HepG2 (cell line): ENCODE results near the gene GABBR2. TPM values are rescaled to one million over a fixed set of nuclear protein-coding genes. Genes with fewer than 3 reads are reported as not detected.

Experiments
- ATAC-seq: fragments of 200-7000 bp; cut with Tn5 transposase; 3 replicates; pipeline ENCODE4 v1.9.1; 2020; ENCODE audit warnings: mild to moderate bottlenecking, moderate library complexity
- BruUV-seq: library from RNA; stranded (reverse); fragments of 400-500 nt; replicated peaks from 2 replicates; lab custom pipeline; 2021; lab: Mats Ljungman, UMichigan
- CTCF ChIA-PET: fragments of 300-600 bp; formaldehyde crosslinking; extraction: SDS; loops from one replicate; lab custom pipeline; 2021; ENCODE audit warnings: low total read pairs, inconsistent platforms, low intra/inter-chr PET ratio; lab: Yijun Ruan, JAX
- POLR2A ChIA-PET: fragments of 350-600 bp; sonication (Branson Sonifier 250); formaldehyde crosslinking; loops from one replicate; lab custom pipeline; 2020; ENCODE audit warnings: antibody characterized with exemption, inconsistent platforms; lab: Yijun Ruan, JAX
- DNase-seq: peaks from one replicate; pipeline ENCODE4 v3.0.0-alpha.2; 2015; ENCODE audit warnings: low spot score
- FAIRE-seq: peaks from 3 replicates; lab custom pipeline; 2011; peaks lifted over from hg19 to GRCh38; lab: Jason Lieb, UNC
- H2AFZ ChIP-seq: one replicate; pipeline ENCODE4 v1.6.1; 2011; ENCODE audit warnings: low read length, inconsistent platforms
- H3K27ac ChIP-seq: fragments of 300-600 bp; 3 replicates; pipeline ENCODE4 v1.8.0; 2011; ENCODE audit warnings: mixed run types, mild to moderate bottlenecking, mixed read lengths, low read length, inconsistent platforms; ENCODE audit not compliant: insufficient read depth; ENCODE audit errors: extremely low read length
- H3K27me3 ChIP-seq, 2 experiments: fragments of 200-600 bp in 1 of 2; 2 replicates in 1 of 2; 3 replicates in 1 of 2; pipeline versions ENCODE4 v1.6.0 to v1.8.0; 2011; ENCODE audit warnings: low read length in 2 of 2, mild to moderate bottlenecking in 2 of 2, moderate library complexity in 2 of 2, inconsistent platforms in 1 of 2; ENCODE audit not compliant: insufficient read depth in 2 of 2, control insufficient read depth in 1 of 2
- H3K36me3 ChIP-seq, 2 experiments: fragments of 200-600 bp in 1 of 2; replicated peaks in 1 of 2; 2 replicates in 1 of 2; 3 replicates in 1 of 2; pipeline versions ENCODE4 v1.5.1 to v1.8.0; 2011; ENCODE audit warnings: low read length in 2 of 2, inconsistent platforms in 1 of 2; ENCODE audit not compliant: insufficient read depth in 2 of 2, control insufficient read depth in 1 of 2
- H3K4me1 ChIP-seq: 2 replicates; pipeline ENCODE4 v1.5.1; 2012; ENCODE audit warnings: low read length, inconsistent platforms; ENCODE audit not compliant: insufficient read depth
- H3K4me2 ChIP-seq: 2 replicates; pipeline ENCODE4 v1.6.0; 2011; ENCODE audit warnings: low read depth, low read length, inconsistent platforms
- H3K4me3 ChIP-seq, 3 experiments: fragments of 200-600 bp in 1 of 3; sonication (generic), shearing (Covaris generic) in 1 of 3; replicated peaks in 1 of 3; 2 replicates each; pipeline ENCODE4 v1.5.1; 2011 to 2016; ENCODE audit warnings: low read length in 3 of 3, inconsistent platforms in 2 of 3, low read depth in 2 of 3, mild to moderate bottlenecking in 2 of 3, control low read depth in 1 of 3, mixed read lengths in 1 of 3; ENCODE audit not compliant: insufficient read depth in 1 of 3
- H3K79me2 ChIP-seq: one replicate; pipeline ENCODE4 v1.6.1; 2011; ENCODE audit warnings: low read length, inconsistent platforms; ENCODE audit not compliant: insufficient read depth
- H3K9ac ChIP-seq: 2 replicates; pipeline ENCODE4 v1.6.0; 2011; ENCODE audit warnings: mild to moderate bottlenecking, low read depth, low read length, inconsistent platforms; ENCODE audit not compliant: insufficient read depth
- H3K9me3 ChIP-seq: 2 replicates; pipeline ENCODE4 v1.5.1; 2012; ENCODE audit warnings: mild to moderate bottlenecking, low read length
- H4K20me1 ChIP-seq: 2 replicates; pipeline ENCODE4 v1.6.0; 2011; ENCODE audit warnings: inconsistent platforms, mild to moderate bottlenecking, low read length, moderate library complexity; ENCODE audit not compliant: insufficient read depth
- ARID5B ChIP-seq: IDR thresholded peaks from 2 replicates; pipeline ENCODE4 v1.4.0; 2020; ENCODE audit warnings: mild to moderate bottlenecking, missing genetic modification reagents
- EEA1 ChIP-seq: sonication (generic); formaldehyde crosslinking; IDR thresholded peaks from 2 replicates; pipeline ENCODE4 v1.5.1; 2020; ENCODE audit warnings: mild to moderate bottlenecking, missing genetic modification reagents, borderline replicate concordance
- GATAD1 ChIP-seq: IDR thresholded peaks from 2 replicates; pipeline ENCODE4 v1.6.1; 2016; ENCODE audit warnings: missing genetic modification reagents, missing compliant biosample characterization
- RBM22 ChIP-seq: fragments of 200-400 bp; formaldehyde crosslinking; optimal IDR thresholded peaks from 2 replicates; pipeline ENCODE3; 2017; ENCODE audit warnings: mild to moderate bottlenecking, low read length, moderate library complexity
- ZNF10 ChIP-seq: sonication (generic); formaldehyde crosslinking; IDR thresholded peaks from 2 replicates; pipeline ENCODE4 v1.4.0; 2020; ENCODE audit warnings: mild to moderate bottlenecking, low read depth, missing genetic modification reagents, borderline replicate concordance
- ZNF441 ChIP-seq: sonication (generic); formaldehyde crosslinking; IDR thresholded peaks from 2 replicates; pipeline ENCODE4 v1.7.0; 2021; ENCODE audit warnings: missing genetic modification reagents, borderline replicate concordance
- ZNF562 ChIP-seq: sonication (generic); formaldehyde crosslinking; IDR thresholded peaks from 2 replicates; pipeline ENCODE4 v1.8.0; 2022; ENCODE audit warnings: missing genetic modification reagents, borderline replicate concordance
- ZNF768 ChIP-seq: sonication (generic); formaldehyde crosslinking; IDR thresholded peaks from 2 replicates; pipeline ENCODE4 v1.4.0; 2020; ENCODE audit warnings: missing genetic modification reagents
- ZNF83 ChIP-seq: sonication (generic); formaldehyde crosslinking; IDR thresholded peaks from 2 replicates; pipeline ENCODE4 v1.4.0; 2020; ENCODE audit warnings: missing genetic modification reagents, mild to moderate bottlenecking, borderline replicate concordance
- WGBS: methylation state at CpG from one replicate; pipeline ENCODE4 v1.1.6; 2017; ENCODE audit warnings: low lambda C conversion rate; 5-methylcytosine and 5-hydroxymethylcytosine counted together
- in situ Hi-C: cut with HindIII; loops from 2 replicates; pipeline ENCODE4 v1.10.0; 2017; ENCODE audit warnings: low pct_unique_long_range_greater_than_20kb; ENCODE audit not compliant: extremely low pct_ligation_motif_present
- intact Hi-C: fragments of 100-400 bp; cut with micrococcal nuclease; formaldehyde crosslinking; loops from one replicate; pipeline ENCODE4 v1.10.0; 2022; ENCODE audit not compliant: unreplicated experiment
- polyA plus RNA-seq, 8 experiments: library from polyadenylated mRNA; depleted of rRNA in 3 of 8; stranded (reverse) in 7 of 8; unstranded in 1 of 8; fragments of >200 nt; fragmentation: Illumina TruSeq in 4 of 8; extraction: Trizol in 4 of 8; gene quantifications; 2 replicates each; pipeline versions ENCODE4 v1.2.1 to v1.2.3, GENCODE V29; 2011 to 2016; ENCODE audit warnings: low read depth in 4 of 8, missing spikeins in 1 of 8, mixed read lengths in 1 of 8; ENCODE audit not compliant: insufficient read depth in 1 of 8
- total RNA-seq, 5 experiments: library from RNA; depleted of rRNA; stranded (reverse); fragments of >200 nt; fragmentation: Illumina TruSeq; extraction: Trizol; gene quantifications; 2 replicates each; pipeline ENCODE4 v1.2.3, GENCODE V29; 2016; ENCODE audit warnings: low read depth in 1 of 5

Gene GABBR2
- total and polyA plus RNA-seq, 2 of the 13 experiments (the other 11 are each of a cell fraction or from before 2014, with no cell fraction given) = 0.02 TPM; not detected in 1

- no peak for TF ChIP-seq ZNF10 (CRISPR knock-in tag)
- no peak for TF ChIP-seq EEA1 (CRISPR knock-in tag)
- no peak for TF ChIP-seq RBM22
- TF ChIP-seq, all 625 proteins: peak for 0
These were observed 390.5 kb downstream of the GABBR2 start (continued) for GRCh38 chr9:98318041-98318790.

DNA sequence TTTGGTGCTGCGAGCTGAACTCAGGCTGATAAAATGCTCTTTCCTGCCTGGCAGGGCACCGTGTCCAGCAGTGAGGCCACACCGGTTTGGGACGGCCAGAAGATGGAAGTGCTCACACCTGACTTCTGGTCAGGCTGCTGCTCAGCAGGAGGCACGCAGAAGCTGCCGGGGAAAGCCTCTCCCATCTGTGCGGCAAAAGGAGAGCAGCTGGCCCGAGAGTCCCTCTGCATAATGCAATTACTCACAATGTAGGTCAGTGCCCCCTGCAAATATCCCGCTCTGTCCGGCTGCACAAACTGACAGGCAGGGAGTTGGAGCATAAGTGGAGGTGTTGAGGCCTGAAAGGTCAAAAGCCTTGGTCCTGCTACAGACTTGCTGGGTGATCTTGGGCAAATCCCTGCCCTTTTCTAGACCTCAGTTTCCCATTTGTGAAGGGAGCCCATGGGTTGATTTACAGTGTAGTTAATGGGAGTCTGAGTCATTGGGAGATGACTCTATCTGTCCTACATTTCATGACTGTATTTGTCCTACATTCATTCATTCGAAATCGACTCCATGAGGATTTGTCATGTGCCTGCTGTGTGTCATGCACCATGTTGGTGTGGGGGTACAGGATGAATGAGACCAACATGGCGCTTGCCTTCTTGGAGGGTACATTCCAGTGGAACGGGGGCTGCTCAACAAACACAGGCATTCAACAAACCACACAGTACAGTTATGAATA lies 391.4 kb downstream of the GABBR2 start:
- Histone ChIP-seq H2AFZ (no peak overlapping the region), H3K4me2 (no peak overlapping the region), H4K20me1 (no peaks in the 10 kb centered on the region), H3K27me3 (peaks cover 0 to 12% of the 10 kb centered on the region in 2 experiments; a peak in 3 of 5 replicates), H3K79me2 (no peaks in the 10 kb centered on the region), H3K9ac (no peak overlapping the region), H3K27ac (no peak overlapping the region), H3K4me3 (no peak overlapping the region), H3K36me3 (no peaks in the 10 kb centered on the region), H3K4me1 (no peaks in the 10 kb centered on the region), H3K9me3 (no peaks in the 10 kb centered on the region)
- intact Hi-C loops (no loop called here), in situ Hi-C loops (loop anchor here (5.0 to 10.0 kb wide), 2 partner anchors 388 to 460 kb away; partner anchors contain the start of gene GABBR2)
- ATAC-seq (no peak), DNase-seq (no peak), FAIRE-seq (no peak)
- CTCF ChIA-PET = no interaction called here
- 30% methylated on average over 5 of the region's 14 CpGs for WGBS
- no TSS peak for BruUV-seq
- TF ChIP-seq ARID5B (CRISPR knock-in tag) (no peak), ZNF768 (no peak), ZNF441 (no peak), ZNF83 (CRISPR knock-in tag) (no peak), GATAD1 (CRISPR knock-in tag) (no peak), ZNF562 (CRISPR knock-in tag) (no peak)
- POLR2A ChIA-PET = no interaction called here
